Body of pancreas (tissue), 4 donors: ENCODE measurements around the gene EBF3. TPM values are rescaled to one million over a fixed set of nuclear protein-coding genes. Genes with fewer than 3 reads are reported as not detected.

ENCODE experiments used
- ATAC-seq: fragments of 150-250 bp; one replicate; pipeline ENCODE4 v1.9.1; 2016
- DNase-seq, 4 donors: peaks; one replicate each; pipeline ENCODE4 v3.0.0-alpha.2; 2019
- H3K27ac ChIP-seq, 4 donors: fragments of 200-600 bp; sonication (generic); 1 replicate in 3 of 4; 2 replicates in 1 of 4; pipeline versions ENCODE4 v1.5.1 to v1.6.1; 2016 to 2019; ENCODE audit warnings: mild to moderate bottlenecking in 1 of 4, mixed read lengths in 1 of 4, moderate library complexity in 1 of 4
- H3K27me3 ChIP-seq, 2 donors: fragments of 200-600 bp; sonication (generic); one replicate each; pipeline ENCODE4 v1.6.0; 2016; ENCODE audit warnings: mild to moderate bottlenecking in 1 of 2
- H3K36me3 ChIP-seq, 2 donors: fragments of 200-600 bp; sonication (generic); replicated peaks in 1 of 2; 2 replicates each; pipeline ENCODE4 v1.5.1; 2016; ENCODE audit warnings: low read depth in 2 of 2; ENCODE audit not compliant: insufficient read depth in 1 of 2
- H3K4me1 ChIP-seq: fragments of 200-600 bp; sonication (generic); one replicate; pipeline ENCODE4 v1.6.0; 2016
- H3K4me3 ChIP-seq, 2 donors: fragments of 200-600 bp; sonication (generic); 1 replicate in 1 of 2; 2 replicates in 1 of 2; pipeline ENCODE4 v1.5.1; 2016 to 2019
- H3K9me3 ChIP-seq, 3 donors: fragments of 200-600 bp; sonication (generic); 1 replicate in 2 of 3; 2 replicates in 1 of 3; pipeline ENCODE4 v1.5.1; 2016
- CTCF ChIP-seq, 7 experiments: fragments of 450-650 bp in 4 of 7; fragments of 200-600 bp in 3 of 7; sonication (generic) in 3 of 7; IDR thresholded peaks; one replicate each; pipeline ENCODE4 v1.5.1; 2016 to 2019; ENCODE audit warnings: antibody characterized with exemption in 7 of 7
- POLR2A ChIP-seq, 3 donors: fragments of 450-650 bp; IDR thresholded peaks; one replicate each; pipeline ENCODE4 v1.6.1; 2016; ENCODE audit warnings: antibody characterized with exemption in 3 of 3, mild to moderate bottlenecking in 2 of 3
- WGBS, 2 donors: methylation state at CpG; one replicate each; pipeline ENCODE4 v1.1.5; 2017; 5-methylcytosine and 5-hydroxymethylcytosine counted together
- intact Hi-C: fragments of 100-400 bp; cut with DNase I; formaldehyde crosslinking; loops from one replicate; pipeline ENCODE4 v1.15.1; 2023
- total RNA-seq, 2 donors: library from RNA; depleted of rRNA; stranded (reverse); fragments of >200 nt; gene quantifications; one replicate each; pipeline ENCODE4 v1.1.0, GENCODE V29; 2016

Gene EBF3
- total RNA-seq, 2 donors from 2014 or later, result 2.3 to 4.6 TPM

- no peaks in the 10 kb centered on the region for H3K36me3 ChIP-seq
- whole genome bisulfite sequencing, 2 donors, result 75 to 79% methylated on average over 11 of the region's 11 CpGs
- peaks cover 0 to 4% of the 10 kb centered on the region in 2 donors for H3K27me3 ChIP-seq
These were observed 67.2 kb downstream of the EBF3 start for GRCh38 chr10:129896860-129897200.

GRCh38 chr10:129896136-129896859, 67.8 kb downstream of the EBF3 start:
- H3K36me3 ChIP-seq, result no peaks in the 10 kb centered on the region
- 60 to 79% methylated on average over 16 to 36 of the region's 36 CpGs for WGBS, 2 donors
- H3K27me3 ChIP-seq, result peaks cover 0 to 4% of the 10 kb centered on the region in 2 donors
- intact Hi-C loops, result no loop called here
- no peak overlapping the region for H3K4me3 ChIP-seq
- no peak for TF ChIP-seq POLR2A (IDR thresholded peaks at IDR 0.05)
- no peak for TF ChIP-seq CTCF (IDR thresholded peaks at IDR 0.05)
- no peak for DNase-seq
- no peak for ATAC-seq
- no peak overlapping the region for H3K27ac ChIP-seq
- no peaks in the 10 kb centered on the region for H3K4me1 ChIP-seq
- no peaks in the 10 kb centered on the region for H3K9me3 ChIP-seq

More at GRCh38 chr10:129896860-129897200, 67.2 kb downstream of the EBF3 start:
- intact Hi-C loops, result no loop called here
- no peak for TF ChIP-seq POLR2A (IDR thresholded peaks at IDR 0.05)
- DNase-seq (no peak), ATAC-seq (no peak)
- H3K4me1 ChIP-seq, result no peaks in the 10 kb centered on the region
- no peak overlapping the region for H3K4me3 ChIP-seq
- no peak overlapping the region for H3K27ac ChIP-seq
- no peaks in the 10 kb centered on the region for H3K9me3 ChIP-seq

- no peaks in the 10 kb centered on the region for H3K4me1 ChIP-seq
- H3K4me3 ChIP-seq, result no peak overlapping the region
- peaks cover 0 to 4% of the 10 kb centered on the region in 2 donors for H3K27me3 ChIP-seq
- intact Hi-C loops, result no loop called here
- ATAC-seq (no peak), DNase-seq (no peak)
- H3K27ac ChIP-seq, result no peak overlapping the region
- TF ChIP-seq CTCF (IDR thresholded peaks at IDR 0.05) (no peak), POLR2A (IDR thresholded peaks at IDR 0.05) (no peak)
- 85 to 89% methylated on average over 4 of the region's 4 CpGs for WGBS, 2 donors
- H3K36me3 ChIP-seq, result no peaks in the 10 kb centered on the region
- no peaks in the 10 kb centered on the region for H3K9me3 ChIP-seq
These were observed 68.3 kb downstream of the EBF3 start for GRCh38 chr10:129895811-129896135.

GRCh38 chr10:129894698-129895097, 69.4 kb downstream of the EBF3 start:
- intact Hi-C loops, result no loop called here
- peaks cover 0 to 4% of the 10 kb centered on the region in 2 donors for H3K27me3 ChIP-seq
- no peaks in the 10 kb centered on the region for H3K4me1 ChIP-seq
- TF ChIP-seq POLR2A (IDR thresholded peaks at IDR 0.05) (no peak), CTCF (IDR thresholded peaks at IDR 0.05) (no peak)
- H3K27ac ChIP-seq, result no peak overlapping the region
- no peaks in the 10 kb centered on the region for H3K9me3 ChIP-seq
- H3K36me3 ChIP-seq, result no peaks in the 10 kb centered on the region
- no peak for ATAC-seq
- H3K4me3 ChIP-seq, result no peak overlapping the region
- DNase-seq, result no peak
- WGBS, 2 donors, result 68% methylated on average over 3 of the region's 3 CpGs; no CpG with 5 or more reads in 1 of the 2 donors

- Histone ChIP-seq H3K4me3 (no peak overlapping the region), H3K36me3 (no peaks in the 10 kb centered on the region), H3K27ac (no peak overlapping the region), H3K4me1 (no peaks in the 10 kb centered on the region), H3K27me3 (peaks cover 0 to 4% of the 10 kb centered on the region in 2 donors), H3K9me3 (no peaks in the 10 kb centered on the region)
- ATAC-seq, result no peak
- intact Hi-C loops, result no loop called here
- DNase-seq, result no peak
- 23 to 28% methylated on average over 20 of the region's 20 CpGs for WGBS, 2 donors
- no peak for TF ChIP-seq POLR2A (IDR thresholded peaks at IDR 0.05)
- no peak for TF ChIP-seq CTCF (IDR thresholded peaks at IDR 0.05)
These were observed 70.7 kb downstream of the EBF3 start for GRCh38 chr10:129893104-129894089.
